Neuron (in vitro differentiated cells): ENCODE measurements around the gene MYZAP.

Source experiments
- H2AFZ ChIP-seq: one replicate; pipeline ENCODE4 v1.6.1; 2013; ENCODE audit warnings: low read depth, mild to moderate bottlenecking, inconsistent platforms, low read length, moderate library complexity
- H3K27me3 ChIP-seq: one replicate; pipeline ENCODE4 v1.6.1; 2013; ENCODE audit warnings: low read length; ENCODE audit not compliant: insufficient read depth
- H3K36me3 ChIP-seq: one replicate; pipeline ENCODE4 v1.6.1; 2013; ENCODE audit warnings: low read length; ENCODE audit not compliant: insufficient read depth
- H3K4me1 ChIP-seq: one replicate; pipeline ENCODE4 v1.6.1; 2013; ENCODE audit warnings: low read length; ENCODE audit not compliant: insufficient read depth
- H3K4me3 ChIP-seq: 2 replicates; pipeline ENCODE4 v1.5.1; 2013; ENCODE audit warnings: mild to moderate bottlenecking, low read length, moderate library complexity
- H3K9me3 ChIP-seq: one replicate; pipeline ENCODE4 v1.6.1; 2013; ENCODE audit warnings: low read length

The MYZAP gene

GRCh38 chr15:57708047-57708446, 116.3 kb downstream of the MYZAP start:
- H3K4me3 ChIP-seq: peak overlapping the region; percentile 97
- no peaks in the 10 kb centered on the region for H3K27me3 ChIP-seq
- no peaks in the 10 kb centered on the region for H3K9me3 ChIP-seq
- H3K36me3 ChIP-seq: peaks cover 37% of the 10 kb centered on the region
- no peak overlapping the region for H2AFZ ChIP-seq
- peaks cover 12% of the 10 kb centered on the region for H3K4me1 ChIP-seq

- H3K36me3 ChIP-seq: peaks cover 25% of the 10 kb centered on the region
- no peaks in the 10 kb centered on the region for H3K27me3 ChIP-seq
- H3K4me3 ChIP-seq: no peak overlapping the region
- no peaks in the 10 kb centered on the region for H3K9me3 ChIP-seq
- H2AFZ ChIP-seq: no peak overlapping the region
- no peaks in the 10 kb centered on the region for H3K4me1 ChIP-seq
Observed at GRCh38 chr15:57718309-57718708, 126.6 kb downstream of the MYZAP start.

- Histone ChIP-seq H3K4me3 (no peak overlapping the region), H3K9me3 (no peaks in the 10 kb centered on the region), H3K27me3 (no peaks in the 10 kb centered on the region), H3K4me1 (no peaks in the 10 kb centered on the region), H2AFZ (no peak overlapping the region), H3K36me3 (peaks cover 10% of the 10 kb centered on the region)
Observed at GRCh38 chr15:57720867-57721266, 129.2 kb downstream of the MYZAP start.

- Histone ChIP-seq H3K9me3 (no peaks in the 10 kb centered on the region), H3K27me3 (no peaks in the 10 kb centered on the region), H3K4me1 (no peaks in the 10 kb centered on the region), H3K4me3 (no peak overlapping the region), H2AFZ (no peak overlapping the region), H3K36me3 (no peaks in the 10 kb centered on the region)
Observed at GRCh38 chr15:57726411-57726810, 134.7 kb downstream of the MYZAP start.

- Histone ChIP-seq H3K36me3 (no peaks in the 10 kb centered on the region), H3K4me1 (no peaks in the 10 kb centered on the region), H3K4me3 (no peak overlapping the region), H2AFZ (no peak overlapping the region), H3K27me3 (no peaks in the 10 kb centered on the region), H3K9me3 (no peaks in the 10 kb centered on the region)
Observed at GRCh38 chr15:57727031-57727430, 135.3 kb downstream of the MYZAP start.

- H2AFZ ChIP-seq: no peak overlapping the region
- no peaks in the 10 kb centered on the region for H3K9me3 ChIP-seq
- H3K36me3 ChIP-seq: no peaks in the 10 kb centered on the region
- no peaks in the 10 kb centered on the region for H3K27me3 ChIP-seq
- H3K4me1 ChIP-seq: no peaks in the 10 kb centered on the region
- no peak overlapping the region for H3K4me3 ChIP-seq
Observed at GRCh38 chr15:57728436-57728835, 136.7 kb downstream of the MYZAP start.

- no peaks in the 10 kb centered on the region for H3K4me1 ChIP-seq
Observed at GRCh38 chr15:57730876-57731275, 139.2 kb downstream of the MYZAP start.

GRCh38 chr15:57731530-57732103, 139.9 kb downstream of the MYZAP start:
- Histone ChIP-seq H3K9me3 (peaks cover under 1% of the 10 kb centered on the region), H3K36me3 (no peaks in the 10 kb centered on the region), H3K4me3 (no peak overlapping the region), H2AFZ (no peak overlapping the region), H3K27me3 (no peaks in the 10 kb centered on the region), H3K4me1 (no peaks in the 10 kb centered on the region)

More at GRCh38 chr15:57730876-57731275, 139.2 kb downstream of the MYZAP start:
- H3K4me3 ChIP-seq: no peak overlapping the region
- H3K9me3 ChIP-seq: no peaks in the 10 kb centered on the region
- H3K27me3 ChIP-seq: no peaks in the 10 kb centered on the region
- H2AFZ ChIP-seq: no peak overlapping the region
- no peaks in the 10 kb centered on the region for H3K36me3 ChIP-seq

GRCh38 chr15:57732526-57733331, 141.0 kb downstream of the MYZAP start:
- Histone ChIP-seq H3K36me3 (no peaks in the 10 kb centered on the region), H2AFZ (no peak overlapping the region), H3K4me3 (no peak overlapping the region), H3K9me3 (peaks cover 2% of the 10 kb centered on the region), H3K4me1 (no peaks in the 10 kb centered on the region), H3K27me3 (no peaks in the 10 kb centered on the region)

GRCh38 chr15:57734860-57735259, 143.2 kb downstream of the MYZAP start:
- Histone ChIP-seq H3K36me3 (no peaks in the 10 kb centered on the region), H3K27me3 (no peaks in the 10 kb centered on the region), H3K9me3 (peaks cover 2% of the 10 kb centered on the region), H3K4me1 (no peaks in the 10 kb centered on the region), H2AFZ (no peak overlapping the region), H3K4me3 (no peak overlapping the region)
